K562 (cell line): ENCODE data around the gene SBF1. TPM values are rescaled to one million over a fixed set of nuclear protein-coding genes. Genes with fewer than 3 reads are reported as not detected.

Source experiments
- ATAC-seq: fragments of 200-7000 bp; cut with Tn5 transposase; 3 replicates; pipeline ENCODE4 v1.9.1; 2020; ENCODE audit warnings: moderate library complexity
- BruUV-seq: library from RNA; stranded (reverse); fragments of 400-500 nt; replicated peaks from 2 replicates; lab custom pipeline; 2021; lab: Mats Ljungman, UMichigan
- CTCF ChIA-PET: fragments of 300-600 bp; formaldehyde crosslinking; extraction: SDS; loops from one replicate; lab custom pipeline; 2021; ENCODE audit warnings: low intra/inter-chr PET ratio; lab: Yijun Ruan, JAX
- POLR2A ChIA-PET: fragments of 300-600, 350-650 bp; sonication (Branson Sonifier 250); formaldehyde crosslinking; extraction: SDS; loops from one replicate; lab custom pipeline; 2021; ENCODE audit warnings: antibody characterized with exemption, inconsistent platforms; lab: Yijun Ruan, JAX
- DNase-seq, 4 experiments: peaks; one replicate each; pipeline versions ENCODE4 v3.0.0 to v3.0.0-alpha.2; 2011 to 2018; ENCODE audit warnings: low spot score in 3 of 4, mixed read lengths in 3 of 4; ENCODE audit errors: extremely low read depth in 1 of 4
- FAIRE-seq: peaks from 2 replicates; lab custom pipeline; 2011; peaks lifted over from hg19 to GRCh38; lab: Jason Lieb, UNC
- H2AFZ ChIP-seq: 2 replicates; pipeline ENCODE4 v1.6.0; 2011; ENCODE audit warnings: low read depth, low read length, control low read depth, inconsistent platforms
- H3K27ac ChIP-seq: fragments of 200-600 bp; 3 replicates; pipeline ENCODE4 v1.8.0; 2011; ENCODE audit warnings: low read depth, mild to moderate bottlenecking, control low read depth, inconsistent platforms, low read length, moderate library complexity, mixed read lengths; ENCODE audit errors: extremely low read depth
- H3K27me3 ChIP-seq, 2 experiments: fragments of 300-600 bp in 1 of 2; 2 replicates in 1 of 2; 3 replicates in 1 of 2; pipeline versions ENCODE4 v1.6.0 to v1.8.0; 2011; ENCODE audit warnings: inconsistent platforms in 2 of 2, low read length in 2 of 2, mild to moderate bottlenecking in 1 of 2, mixed read lengths in 1 of 2, moderate library complexity in 1 of 2; ENCODE audit not compliant: control insufficient read depth in 2 of 2, insufficient read depth in 2 of 2
- H3K36me3 ChIP-seq: fragments of 300-600 bp; 3 replicates; pipeline ENCODE4 v1.8.0; 2011; ENCODE audit warnings: mild to moderate bottlenecking, low read length, inconsistent platforms; ENCODE audit not compliant: control insufficient read depth, insufficient read depth
- H3K4me1 ChIP-seq, 2 experiments: fragments of 200-600 bp in 1 of 2; replicated peaks in 1 of 2; 2 replicates in 1 of 2; 3 replicates in 1 of 2; pipeline versions ENCODE4 v1.5.1 to v1.8.0; 2011; ENCODE audit warnings: inconsistent platforms in 2 of 2, low read length in 2 of 2, mild to moderate bottlenecking in 1 of 2, mixed read lengths in 1 of 2, moderate library complexity in 1 of 2; ENCODE audit not compliant: control insufficient read depth in 2 of 2, insufficient read depth in 2 of 2
- H3K4me2 ChIP-seq: 2 replicates; pipeline ENCODE4 v1.6.1; 2011; ENCODE audit warnings: low read length, control low read depth, inconsistent platforms, mixed read lengths; ENCODE audit not compliant: insufficient read depth
- H3K4me3 ChIP-seq: fragments of 200-600 bp; sonication (generic), shearing (Covaris generic); 2 replicates; pipeline ENCODE4 v1.5.1; 2016; ENCODE audit warnings: control low read depth, inconsistent platforms
- H3K79me2 ChIP-seq: fragments of 200-600 bp; 3 replicates; pipeline ENCODE4 v1.8.0; 2011; ENCODE audit warnings: low read length, inconsistent platforms; ENCODE audit not compliant: control insufficient read depth, insufficient read depth
- H3K9ac ChIP-seq, 2 experiments: 2 replicates each; pipeline versions ENCODE4 v1.6.0 to v1.6.1; 2011; ENCODE audit warnings: low read depth in 2 of 2, low read length in 2 of 2, control low read depth in 1 of 2, inconsistent platforms in 1 of 2, mild to moderate bottlenecking in 1 of 2, mixed read lengths in 1 of 2; ENCODE audit not compliant: insufficient read depth in 1 of 2
- H3K9me1 ChIP-seq: one replicate; pipeline ENCODE4 v1.6.0; 2011; ENCODE audit warnings: inconsistent platforms, mild to moderate bottlenecking, low read length, moderate library complexity; ENCODE audit not compliant: control insufficient read depth, insufficient read depth
- H3K9me3 ChIP-seq: replicated peaks from 2 replicates; pipeline ENCODE4 v1.5.1; 2011; ENCODE audit warnings: low read depth, low read length, inconsistent platforms; ENCODE audit not compliant: control insufficient read depth, insufficient read depth
- H4K20me1 ChIP-seq: replicated peaks from 2 replicates; pipeline ENCODE4 v1.6.1; 2011; ENCODE audit warnings: low read length, inconsistent platforms, mixed read lengths; ENCODE audit not compliant: control insufficient read depth, insufficient read depth
- ATF7 ChIP-seq: fragments of 450-650 bp; IDR thresholded peaks from 2 replicates; pipeline ENCODE4 v1.7.1; 2014; ENCODE audit warnings: mild to moderate bottlenecking, moderate library complexity
- BDP1 ChIP-seq: IDR thresholded peaks from 3 replicates; pipeline ENCODE4 v1.6.1; 2011; ENCODE audit not compliant: insufficient read length, insufficient read depth
- BRD9 ChIP-seq: fragments of 450-650 bp; IDR thresholded peaks from 2 replicates; pipeline ENCODE4 v1.6.1; 2018; ENCODE audit warnings: low read depth; ENCODE audit not compliant: partially characterized antibody
- ELK1 ChIP-seq: sonication (generic); formaldehyde crosslinking; IDR thresholded peaks from 2 replicates; pipeline ENCODE4 v1.8.1; 2022; ENCODE audit warnings: missing genetic modification reagents
- ETS2 ChIP-seq: IDR thresholded peaks from 2 replicates; pipeline ENCODE4 v1.6.1; 2016; ENCODE audit warnings: borderline replicate concordance, missing genetic modification characterization, mild to moderate bottlenecking, moderate library complexity, missing compliant biosample characterization; ENCODE audit not compliant: poor library complexity, severe bottlenecking
- GTF2B ChIP-seq: IDR thresholded peaks from 2 replicates; pipeline ENCODE4 v1.6.1; 2011; ENCODE audit not compliant: insufficient read length; ENCODE audit errors: extremely low read depth
- SMAD3 ChIP-seq: fragments of 450-650 bp; formaldehyde crosslinking; conservative IDR thresholded peaks from 2 replicates; pipeline ENCODE4 v1.4.0; 2020; ENCODE audit warnings: mild to moderate bottlenecking
- SRF ChIP-seq, 2 experiments: fragments of 250-450, 450-650 bp in 1 of 2; sonication (Bioruptor Pico) in 1 of 2; sonication (generic) in 1 of 2; formaldehyde crosslinking; IDR thresholded peaks; 2 replicates each; pipeline versions ENCODE4 v1.5.0 to v1.5.1; 2020 to 2022; ENCODE audit warnings: mild to moderate bottlenecking in 1 of 2, missing genetic modification reagents in 1 of 2
- WGBS: fragments of 100-300 bp; shearing (Covaris generic); methylation state at CpG from one replicate; pipeline ENCODE4 v1.1.6; 2016; ENCODE audit warnings: low coverage, mixed read lengths; ENCODE audit not compliant: insufficient coverage; ENCODE audit errors: missing lambda C conversion rate; 5-methylcytosine and 5-hydroxymethylcytosine counted together
- in situ Hi-C: fragments of 300-500 bp; cut with MboI; formaldehyde crosslinking; loops from 4 replicates; pipeline ENCODE4 v1.15.0; 2018; ENCODE audit warnings: inconsistent platforms, mixed read lengths
- intact Hi-C: fragments of 100-400 bp; cut with micrococcal nuclease; formaldehyde crosslinking; loops from 2 replicates; pipeline ENCODE4 v1.14.2; 2022
- polyA plus RNA-seq, 8 experiments: library from polyadenylated mRNA; depleted of rRNA in 4 of 8; stranded (reverse) in 5 of 8; unstranded in 3 of 8; fragments of >200 nt; fragmentation: Nextera tagmentation in 2 of 8; fragmentation: Illumina TruSeq in 1 of 8; extraction: Ambion mirVana in 2 of 8; extraction: Trizol in 1 of 8; gene quantifications; 2 replicates each; pipeline versions ENCODE4 v1.2.1 to v1.2.3, GENCODE V29; 2011 to 2014; ENCODE audit warnings: inconsistent platforms in 1 of 8, missing spikeins in 1 of 8
- total RNA-seq, 7 experiments: library from RNA; depleted of rRNA in 6 of 7; stranded (reverse); fragments of >200 nt in 6 of 7; fragmentation: Illumina TruSeq in 2 of 7; extraction: Trizol in 2 of 7; gene quantifications; 2 replicates each; pipeline versions ENCODE4 v1.2.1 to v1.2.3, GENCODE V29; 2011 to 2021; ENCODE audit warnings: low replicate concordance in 1 of 7
- TF ChIP-seq, protein P1 (sequence below): fragments of 250-450 bp; sonication (Bioruptor Pico); IDR thresholded peaks from 2 replicates; pipeline ENCODE4 v1.5.0; 2021; ENCODE audit warnings: mild to moderate bottlenecking, moderate library complexity
- TF ChIP-seq, protein P2 (sequence below): fragments of 250-450 bp; sonication (Bioruptor Pico); IDR thresholded peaks from 2 replicates; pipeline ENCODE4 v1.4.0; 2020; ENCODE audit warnings: mild to moderate bottlenecking, moderate library complexity

Gene SBF1
- total and polyA plus RNA-seq, 9 of the 15 experiments (the other 6 are each of a cell fraction or from before 2014, with no cell fraction given): 0.44 to 50.4 (median 11.4) TPM

DNA sequence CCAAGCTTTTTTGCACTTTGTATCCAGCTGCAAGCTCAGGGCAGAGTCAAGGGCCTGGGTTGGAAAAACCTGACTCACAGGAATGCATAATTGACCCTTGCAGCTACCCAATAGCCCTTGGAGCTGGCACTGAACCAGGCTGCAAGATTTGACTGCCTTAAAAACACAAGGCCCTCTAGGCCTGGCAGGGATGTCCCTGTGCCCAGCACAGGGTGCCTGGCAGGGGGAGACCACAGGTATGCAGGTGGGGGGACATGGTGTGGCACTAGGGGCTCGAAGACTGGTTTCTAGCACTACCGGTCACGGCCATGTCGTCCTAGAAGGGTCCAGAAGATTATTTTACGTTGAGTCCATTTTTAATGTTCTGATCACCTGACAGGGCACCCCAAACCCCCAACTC lies 30.2 kb downstream of the SBF1 start:
- Histone ChIP-seq H3K4me2 (no peak overlapping the region), H3K79me2 (no peaks in the 10 kb centered on the region), H3K9me1 (no peaks in the 10 kb centered on the region), H3K9me3 (no peaks in the 10 kb centered on the region), H3K4me1 (peaks cover 0 to 41% of the 10 kb centered on the region in 2 experiments; a peak in 2 of 5 replicates), H3K4me3 (no peak overlapping the region), H3K9ac (no peak overlapping the region), H3K36me3 (peaks cover 66% of the 10 kb centered on the region; the same call in 1 of the 3 replicates), H2AFZ (no peak overlapping the region), H4K20me1 (no peaks in the 10 kb centered on the region), H3K27ac (no peak overlapping the region), H3K27me3 (no peaks in the 10 kb centered on the region)
- no peak for FAIRE-seq
- no peak for ATAC-seq
- in situ Hi-C loops (no loop called here), intact Hi-C loops (no loop called here)
- DNase-seq: no peak
- TF ChIP-seq, protein P1, sequence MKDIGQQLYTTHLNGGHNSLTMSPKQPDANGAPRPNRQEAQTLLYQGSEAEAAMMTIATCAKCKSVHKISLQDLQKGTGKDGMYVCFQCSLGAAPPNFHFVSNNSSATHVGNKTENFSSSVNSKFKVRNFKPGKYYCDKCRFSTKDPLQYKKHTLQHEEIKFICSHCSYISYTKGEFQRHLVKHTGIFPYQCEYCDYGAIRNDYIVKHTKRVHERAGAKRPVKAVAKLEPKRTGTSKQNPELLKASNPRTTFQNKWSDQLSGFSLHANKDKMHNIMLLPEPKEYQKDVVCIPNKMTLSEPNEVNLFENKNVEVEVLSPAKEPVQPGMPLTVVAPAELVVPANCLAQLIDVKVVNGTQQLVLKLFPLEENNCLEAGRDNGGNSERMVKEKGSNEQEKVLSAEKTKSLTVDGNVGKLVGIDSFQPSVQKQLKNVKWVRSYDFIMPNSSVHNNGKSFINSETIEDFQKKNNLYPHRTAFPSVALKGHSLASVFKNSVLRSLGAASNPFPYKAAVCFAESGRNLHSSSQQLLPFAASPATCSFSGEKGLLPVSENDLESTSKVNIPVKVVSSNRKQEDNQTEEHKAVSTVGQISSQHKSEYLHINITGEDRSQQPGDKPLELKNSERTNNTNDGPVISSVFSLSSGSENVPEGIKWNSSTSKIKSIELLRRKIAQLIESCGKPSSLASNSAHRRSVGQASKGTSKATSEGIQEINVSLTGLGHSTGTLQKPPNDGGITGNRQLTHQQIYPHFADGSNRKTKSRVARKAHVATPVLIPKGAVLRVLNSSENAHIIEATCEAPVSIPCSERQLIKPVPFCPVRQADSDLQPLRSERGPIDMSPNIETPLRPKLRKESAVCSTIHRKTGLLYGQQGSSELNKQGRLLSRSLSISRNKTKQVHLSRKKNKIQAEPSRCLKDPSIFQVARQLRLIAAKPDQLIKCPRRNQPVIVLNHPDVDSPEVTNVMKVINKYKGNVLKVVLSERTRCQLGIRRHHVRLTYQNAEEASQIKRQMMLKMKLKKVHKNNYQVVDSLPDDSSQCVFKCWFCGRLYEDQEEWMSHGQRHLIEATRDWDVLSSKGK (CRISPR knock-in tag): no peak
- TF ChIP-seq BRD9 (no peak), SRF (CRISPR knock-in tag; IDR thresholded peaks at IDR 0.05) (no peak), GTF2B (no peak), BDP1 (no peak), ATF7 (no peak), ELK1 (CRISPR knock-in tag) (no peak), SMAD3 (CRISPR knock-in tag) (no peak), ETS2 (tag) (no peak)
- TF ChIP-seq, protein P2, sequence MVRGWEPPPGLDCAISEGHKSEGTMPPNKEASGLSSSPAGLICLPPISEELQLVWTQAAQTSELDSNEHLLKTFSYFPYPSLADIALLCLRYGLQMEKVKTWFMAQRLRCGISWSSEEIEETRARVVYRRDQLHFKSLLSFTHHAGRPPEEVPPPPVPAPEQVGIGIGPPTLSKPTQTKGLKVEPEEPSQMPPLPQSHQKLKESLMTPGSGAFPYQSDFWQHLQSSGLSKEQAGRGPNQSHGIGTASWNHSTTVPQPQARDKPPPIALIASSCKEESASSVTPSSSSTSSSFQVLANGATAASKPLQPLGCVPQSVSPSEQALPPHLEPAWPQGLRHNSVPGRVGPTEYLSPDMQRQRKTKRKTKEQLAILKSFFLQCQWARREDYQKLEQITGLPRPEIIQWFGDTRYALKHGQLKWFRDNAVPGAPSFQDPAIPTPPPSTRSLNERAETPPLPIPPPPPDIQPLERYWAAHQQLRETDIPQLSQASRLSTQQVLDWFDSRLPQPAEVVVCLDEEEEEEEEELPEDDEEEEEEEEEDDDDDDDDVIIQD (CRISPR knock-in tag): no peak
- POLR2A ChIA-PET: interaction anchor here (0.6 to 0.7 kb wide), 3 partner anchors 28 to 580 kb away, joined by 3 read pairs; no protein-coding TSS in a partner anchor
- whole genome bisulfite sequencing: 89% methylated on average over 5 of the region's 5 CpGs
- CTCF ChIA-PET: no interaction called here
- BruUV-seq: no TSS peak
